ENCODE measurements around the gene VSIR. TPM values are rescaled to one million over a fixed set of nuclear protein-coding genes. Genes with fewer than 3 reads are reported as not detected.

VSIR gene
- total and polyA plus RNA-seq, 8 donors: 14.2 to 103 (median 16.2) TPM

GRCh38 chr10:71790749-71791440 lies 17.6 kb upstream of the VSIR start:
- no peak overlapping the region for H3K27ac ChIP-seq
- H3K27me3 ChIP-seq: peaks cover 0 to 7% (median 0%) of the 10 kb centered on the region in 3 donors
- DNase-seq: no peak
- no peaks in the 10 kb centered on the region for H3K9me3 ChIP-seq
- no peaks in the 10 kb centered on the region for H3K4me1 ChIP-seq
- WGBS, 5 donors: 74 to 82% (median 76%) methylated on average over 17 of the region's 17 CpGs
- H3K4me3 ChIP-seq: no peak overlapping the region
- no peaks in the 10 kb centered on the region for H3K36me3 ChIP-seq
- intact Hi-C loops (cut with DNase I; ENCODE audit: low total_unique reads): no loop called here
- TF ChIP-seq EP300 (IDR thresholded peaks at IDR 0.05) (no peak), POLR2A (IDR thresholded peaks at IDR 0.05) (no peak), POLR2AphosphoS5 (IDR thresholded peaks at IDR 0.05) (no peak), CTCF (IDR thresholded peaks at IDR 0.05) (no peak)

GRCh38 chr10:71789871-71790270 lies 16.6 kb upstream of the VSIR start:
- intact Hi-C loops (cut with DNase I; ENCODE audit: low total_unique reads): no loop called here
- no peak for DNase-seq
- H3K9me3 ChIP-seq: no peaks in the 10 kb centered on the region
- no peak overlapping the region for H3K4me3 ChIP-seq
- peaks cover 0 to 7% (median 0%) of the 10 kb centered on the region in 3 donors for H3K27me3 ChIP-seq
- H3K36me3 ChIP-seq: no peaks in the 10 kb centered on the region
- H3K27ac ChIP-seq: no peak overlapping the region
- WGBS, 5 donors: 62 to 81% (median 66%) methylated on average over 9 to 10 of the region's 10 CpGs
- no peak for TF ChIP-seq EP300 (IDR thresholded peaks at IDR 0.05)
- no peak for TF ChIP-seq CTCF (IDR thresholded peaks at IDR 0.05)
- no peak for TF ChIP-seq POLR2AphosphoS5 (IDR thresholded peaks at IDR 0.05)
- TF ChIP-seq POLR2A (IDR thresholded peaks at IDR 0.05): no peak
- no peaks in the 10 kb centered on the region for H3K4me1 ChIP-seq

GRCh38 chr10:71788954-71789353 lies 15.6 kb upstream of the VSIR start:
- Histone ChIP-seq H3K27me3 (peaks cover 0 to 7% (median 0%) of the 10 kb centered on the region in 3 donors), H3K4me3 (no peak overlapping the region), H3K4me1 (no peaks in the 10 kb centered on the region), H3K9me3 (no peaks in the 10 kb centered on the region), H3K36me3 (no peaks in the 10 kb centered on the region), H3K27ac (no peak overlapping the region)
- 80 to 88% (median 83%) methylated on average over 4 to 8 of the region's 8 CpGs for WGBS, 5 donors
- TF ChIP-seq POLR2A (IDR thresholded peaks at IDR 0.05) (no peak), POLR2AphosphoS5 (IDR thresholded peaks at IDR 0.05) (no peak), EP300 (IDR thresholded peaks at IDR 0.05) (no peak), CTCF (IDR thresholded peaks at IDR 0.05) (no peak)
- DNase-seq: no peak
- intact Hi-C loops (cut with DNase I; ENCODE audit: low total_unique reads): no loop called here

GRCh38 chr10:71784679-71785272 lies 11.5 kb upstream of the VSIR start:
- Histone ChIP-seq H3K4me1 (peaks cover 0 to 15% (median 3%) of the 10 kb centered on the region in 4 donors), H3K9me3 (no peaks in the 10 kb centered on the region), H3K27ac (no peak overlapping the region), H3K27me3 (peaks cover 0 to 7% (median 0%) of the 10 kb centered on the region in 3 donors), H3K36me3 (no peaks in the 10 kb centered on the region), H3K4me3 (no peak overlapping the region)
- no peak for DNase-seq
- TF ChIP-seq CTCF (IDR thresholded peaks at IDR 0.05) (no peak), POLR2AphosphoS5 (IDR thresholded peaks at IDR 0.05) (no peak), POLR2A (IDR thresholded peaks at IDR 0.05) (no peak), EP300 (IDR thresholded peaks at IDR 0.05) (no peak)
- WGBS, 5 donors: 88 to 91% (median 90%) methylated on average over 12 to 18 of the region's 18 CpGs
- intact Hi-C loops (cut with DNase I; ENCODE audit: low total_unique reads): no loop called here
